Tibial nerve (tissue), 3 donors: ENCODE data around the gene ECT2L.

Source experiments
- POLR2A ChIP-seq, 2 donors: fragments of 450-650 bp; IDR thresholded peaks; one replicate each; pipeline ENCODE4 v1.6.1; 2017; ENCODE audit warnings: antibody characterized with exemption in 2 of 2, mild to moderate bottlenecking in 2 of 2, moderate library complexity in 2 of 2
- TF ChIP-seq, protein P1 (sequence below), 5 experiments: fragments of 200-600 bp in 3 of 5; fragments of 450-650 bp in 2 of 5; sonication (generic) in 3 of 5; IDR thresholded peaks; one replicate each; pipeline ENCODE4 v1.5.1; 2016 to 2019; ENCODE audit warnings: antibody characterized with exemption in 5 of 5, mild to moderate bottlenecking in 3 of 5, moderate library complexity in 2 of 5

DNA sequence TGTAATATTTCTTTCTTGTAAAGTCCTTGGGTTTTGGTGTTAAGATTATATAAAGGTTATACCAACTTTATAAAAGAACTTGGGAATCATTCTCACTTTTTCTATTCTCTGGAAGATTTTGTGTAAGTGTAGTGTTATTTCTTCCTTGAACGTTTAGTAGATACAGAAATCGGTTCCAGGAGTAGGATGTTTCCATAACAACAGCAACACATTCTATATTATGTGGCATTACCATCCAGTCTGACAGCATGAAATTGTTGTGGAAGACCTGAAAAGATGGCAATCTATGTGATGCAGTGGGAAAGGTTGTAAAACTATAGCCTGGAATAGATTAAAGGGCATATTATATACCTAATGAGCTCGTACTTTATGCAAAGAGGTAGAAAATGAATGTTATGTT, 13.8 kb downstream of the ECT2L start:
- TF ChIP-seq, protein P1, sequence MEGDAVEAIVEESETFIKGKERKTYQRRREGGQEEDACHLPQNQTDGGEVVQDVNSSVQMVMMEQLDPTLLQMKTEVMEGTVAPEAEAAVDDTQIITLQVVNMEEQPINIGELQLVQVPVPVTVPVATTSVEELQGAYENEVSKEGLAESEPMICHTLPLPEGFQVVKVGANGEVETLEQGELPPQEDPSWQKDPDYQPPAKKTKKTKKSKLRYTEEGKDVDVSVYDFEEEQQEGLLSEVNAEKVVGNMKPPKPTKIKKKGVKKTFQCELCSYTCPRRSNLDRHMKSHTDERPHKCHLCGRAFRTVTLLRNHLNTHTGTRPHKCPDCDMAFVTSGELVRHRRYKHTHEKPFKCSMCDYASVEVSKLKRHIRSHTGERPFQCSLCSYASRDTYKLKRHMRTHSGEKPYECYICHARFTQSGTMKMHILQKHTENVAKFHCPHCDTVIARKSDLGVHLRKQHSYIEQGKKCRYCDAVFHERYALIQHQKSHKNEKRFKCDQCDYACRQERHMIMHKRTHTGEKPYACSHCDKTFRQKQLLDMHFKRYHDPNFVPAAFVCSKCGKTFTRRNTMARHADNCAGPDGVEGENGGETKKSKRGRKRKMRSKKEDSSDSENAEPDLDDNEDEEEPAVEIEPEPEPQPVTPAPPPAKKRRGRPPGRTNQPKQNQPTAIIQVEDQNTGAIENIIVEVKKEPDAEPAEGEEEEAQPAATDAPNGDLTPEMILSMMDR (IDR thresholded peaks at IDR 0.05) = no peak
- TF ChIP-seq POLR2A (IDR thresholded peaks at IDR 0.05) = no peak
